GM18907 (cell line): ENCODE measurements around the gene MRPL23.

Experiments
- ATAC-seq: cut with Tn5 transposase; IDR thresholded peaks from one replicate; pipeline ENCODE4 v1.9.1; 2021; ENCODE audit warnings: mild to moderate bottlenecking, moderate library complexity; ENCODE audit not compliant: unreplicated experiment

The MRPL23 gene

DNA sequence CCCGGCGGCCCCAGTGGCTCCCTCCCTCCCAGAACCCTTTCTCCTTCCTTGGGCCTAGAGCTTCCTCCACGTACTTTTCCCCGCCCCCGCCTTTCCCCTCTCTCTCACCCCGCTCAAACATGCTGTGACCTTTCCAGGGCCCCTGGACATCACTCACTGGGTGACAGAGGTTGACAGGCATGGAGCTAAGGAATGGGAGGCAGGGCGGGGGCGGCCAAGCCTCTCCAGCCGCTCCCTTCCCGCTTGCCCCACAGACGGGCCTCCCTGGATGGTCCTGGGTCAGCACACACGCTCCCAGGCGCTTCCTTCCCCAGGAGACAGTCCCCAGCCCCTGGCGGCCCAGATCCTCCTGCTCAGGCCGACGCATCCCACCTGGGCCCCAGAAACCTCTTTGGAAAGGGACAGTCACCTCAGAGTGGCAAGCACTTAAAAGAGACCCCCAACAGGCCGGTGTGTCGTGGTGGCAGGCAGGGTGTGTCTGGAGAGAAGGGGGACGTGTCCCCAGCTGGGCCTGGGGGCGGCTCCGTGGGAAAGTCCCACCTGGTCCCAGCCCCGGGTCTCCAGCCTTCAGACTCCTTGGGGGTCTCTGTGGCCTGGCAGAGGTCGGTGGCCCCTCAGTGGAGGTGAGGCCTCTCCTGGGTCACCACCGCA is 41.7 kb downstream of the MRPL23 start:
- no peak for ATAC-seq

DNA sequence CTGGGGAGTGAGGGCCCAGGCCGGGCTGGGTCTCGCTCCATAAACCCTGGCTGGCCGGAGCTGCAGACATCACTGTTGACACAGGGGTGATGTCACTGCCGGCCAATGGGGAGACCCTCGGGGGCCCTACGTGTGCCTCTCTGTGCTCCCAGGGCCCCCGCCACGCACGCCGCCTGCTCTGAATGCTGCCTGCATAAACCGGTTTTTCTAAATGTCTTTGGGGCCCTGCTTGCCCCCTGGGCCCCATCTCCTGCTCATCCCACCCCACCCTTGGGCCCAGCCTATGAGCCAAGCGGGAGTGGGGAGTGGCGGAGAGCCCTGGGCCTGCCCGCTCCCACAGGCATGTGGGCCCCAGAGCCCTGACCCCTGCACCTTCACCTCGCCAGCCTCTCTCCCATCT is 42.8 kb downstream of the MRPL23 start:
- no peak for ATAC-seq

DNA sequence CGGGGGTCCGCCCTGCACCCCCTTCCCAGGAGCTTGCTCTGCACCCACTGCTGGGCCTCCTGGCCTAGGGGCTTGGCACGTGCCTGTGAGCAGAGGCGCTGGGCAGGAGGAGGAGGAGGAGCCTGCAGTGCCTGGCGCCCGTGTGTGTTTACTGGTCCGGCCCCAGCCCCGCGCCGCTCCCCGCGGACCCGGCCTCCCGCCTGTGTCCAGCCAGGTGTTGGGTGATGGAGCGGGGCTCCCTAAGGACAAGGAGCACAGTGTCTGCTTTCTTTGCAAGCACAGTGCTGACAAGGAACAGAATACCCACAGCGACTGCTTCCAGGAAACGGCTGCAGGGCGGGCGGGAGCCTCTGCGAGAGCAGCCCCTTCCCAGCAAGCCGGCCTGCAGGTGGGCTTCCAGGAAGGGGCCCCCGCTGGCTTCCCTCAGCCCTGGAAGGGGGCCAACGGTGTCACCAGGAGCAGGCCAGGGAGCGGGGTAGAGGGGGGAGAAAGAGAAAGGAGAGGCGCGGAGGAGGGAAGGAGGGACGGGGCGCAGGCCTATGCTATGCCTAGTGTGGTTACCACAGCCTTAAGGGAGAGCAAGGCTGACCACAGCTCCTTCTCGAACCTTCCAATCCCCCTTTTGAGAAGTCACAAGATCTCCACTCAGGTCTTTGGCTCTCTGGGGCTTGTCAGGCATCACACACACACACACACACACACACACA is 43.9 kb downstream of the MRPL23 start:
- no peak for ATAC-seq

DNA sequence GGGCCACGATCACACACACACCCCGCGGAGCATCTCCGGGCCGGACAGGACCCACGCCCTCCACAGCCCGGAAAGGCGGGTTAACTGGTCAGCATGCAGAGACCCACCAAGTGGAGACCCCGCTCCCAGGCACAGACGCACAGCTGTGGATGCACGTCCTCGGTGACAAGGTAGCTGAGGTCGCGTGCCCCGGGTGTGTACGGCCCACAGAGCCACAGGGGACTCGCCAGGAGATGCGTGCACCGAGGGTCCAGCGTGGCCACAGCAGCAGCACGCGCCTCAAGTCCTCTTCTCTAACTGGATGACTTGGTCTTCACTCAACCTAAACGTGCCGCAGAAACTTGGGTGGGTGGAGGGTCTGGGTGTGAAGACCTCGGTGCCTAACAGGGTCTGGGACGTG is 45.0 kb downstream of the MRPL23 start:
- ATAC-seq = no peak

DNA sequence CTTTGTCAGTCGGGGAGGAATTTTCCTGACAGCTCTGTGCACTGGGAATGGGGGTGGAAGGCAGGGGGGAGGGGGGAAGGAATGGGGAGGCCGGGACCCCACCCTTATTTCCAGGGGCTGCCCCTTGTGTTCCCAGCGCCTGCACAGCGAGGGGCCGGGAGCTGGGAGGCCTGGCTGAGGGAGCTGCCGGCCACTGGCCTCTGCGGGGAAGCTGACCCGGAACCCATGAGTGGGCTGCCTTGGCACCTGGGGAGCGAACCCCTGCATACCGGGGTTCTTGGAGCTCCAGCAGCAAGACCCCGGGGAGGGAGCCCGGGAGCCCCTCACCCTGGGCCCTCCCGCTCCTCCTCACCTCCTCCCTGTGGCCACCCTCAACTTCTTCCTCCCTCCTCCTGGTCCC is 47.0 kb downstream of the MRPL23 start:
- no peak for ATAC-seq

DNA sequence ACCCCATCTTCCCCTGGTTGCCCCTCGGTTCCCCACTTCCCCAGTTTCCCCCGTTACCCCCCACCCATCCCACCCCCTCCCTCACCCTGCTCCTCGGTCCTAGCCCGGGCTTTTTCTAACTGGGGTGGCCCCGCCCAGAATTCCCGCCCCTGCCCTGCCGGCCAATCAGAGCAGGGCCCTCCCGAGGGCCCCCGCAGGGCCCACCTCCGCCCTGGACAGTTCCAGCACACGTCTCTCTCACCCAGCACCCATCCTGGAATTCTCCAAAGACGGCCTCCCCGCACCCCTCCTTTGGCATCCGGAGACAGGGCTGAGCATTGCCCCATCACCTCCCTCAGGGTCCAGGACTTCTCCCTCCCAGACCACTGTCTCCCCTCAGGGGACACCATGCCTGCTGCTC is 50.6 kb downstream of the MRPL23 start, which contains the start of gene H19:
Gene H19, minus strand, starts transcription at position 88 of the 400 bp plus-strand sequence.
- ATAC-seq = no peak

DNA sequence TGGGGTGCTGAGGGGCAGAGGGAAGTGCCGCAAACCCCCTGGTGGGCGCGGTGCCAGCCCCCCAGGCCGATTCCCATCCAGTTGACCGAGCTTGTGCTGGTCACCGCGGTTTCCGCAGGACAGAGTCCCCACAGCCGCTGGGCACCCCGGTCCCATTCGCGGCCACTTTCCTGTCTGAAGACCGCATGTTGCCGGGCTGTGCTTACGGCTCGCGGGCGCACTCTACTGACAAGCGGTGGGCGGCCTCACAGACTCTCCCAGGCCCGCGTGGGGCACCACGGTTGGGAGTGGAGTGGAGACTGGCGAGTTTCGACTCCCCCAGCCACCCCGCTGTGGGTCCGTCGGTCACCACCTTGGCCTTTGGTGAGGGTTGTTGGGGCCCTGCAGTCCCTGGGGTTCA is 51.2 kb downstream of the MRPL23 start:
- ATAC-seq = no peak

DNA sequence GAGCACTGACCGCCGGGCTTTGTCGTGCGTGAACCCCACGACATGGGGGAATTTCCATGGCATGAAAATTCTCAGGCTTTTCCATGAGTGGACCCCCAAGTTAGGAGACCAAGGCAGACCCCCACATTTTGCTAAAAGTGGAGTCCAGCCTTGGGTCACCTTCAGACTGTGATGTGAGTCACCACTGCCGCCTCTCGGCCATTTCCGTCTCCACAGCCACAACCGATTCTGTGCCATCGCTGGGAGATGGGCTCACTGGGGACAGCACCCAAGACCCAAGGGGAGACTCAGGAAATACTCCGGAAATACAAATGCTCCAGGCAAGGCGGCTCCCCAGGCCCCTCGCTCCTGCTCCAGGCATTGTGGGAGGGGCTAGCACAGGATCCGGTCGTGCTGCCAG is 51.7 kb downstream of the MRPL23 start:
- ATAC-seq = no peak

DNA sequence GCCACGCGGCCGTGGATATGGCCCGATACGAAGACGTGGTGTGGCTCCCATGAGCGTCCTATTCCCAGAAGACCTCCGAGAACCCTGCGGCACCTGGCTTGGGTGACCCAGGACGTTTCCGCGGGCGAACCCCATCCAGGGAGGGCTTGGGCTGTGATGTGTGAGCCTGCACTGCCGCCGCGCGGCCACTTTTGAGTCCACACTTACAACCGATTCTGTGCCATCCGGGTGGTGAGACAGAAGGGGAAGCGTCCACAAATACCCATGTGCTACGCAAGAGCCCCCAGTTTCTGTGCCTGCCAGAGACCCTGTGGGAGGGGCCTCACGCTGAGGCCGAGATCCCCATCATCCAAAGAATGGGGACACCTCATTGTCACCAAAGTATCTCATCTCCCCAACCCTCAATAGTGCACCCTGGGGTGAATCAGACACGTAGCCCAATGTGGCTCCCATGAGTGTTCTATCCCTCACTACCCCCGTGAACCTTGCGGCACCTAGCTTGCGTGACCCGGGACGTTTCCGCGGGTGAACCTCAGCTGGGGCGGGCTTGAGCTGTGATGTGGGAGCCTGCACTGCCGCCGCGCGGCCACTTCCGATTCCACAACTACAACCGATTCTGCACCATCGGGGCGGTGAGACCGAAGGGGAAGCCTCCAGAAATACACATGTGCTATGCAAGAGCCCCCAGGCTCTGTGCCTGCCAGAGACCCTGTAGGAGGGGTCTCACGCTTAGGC is 55.1 kb downstream of the MRPL23 start:
- no peak for ATAC-seq

DNA sequence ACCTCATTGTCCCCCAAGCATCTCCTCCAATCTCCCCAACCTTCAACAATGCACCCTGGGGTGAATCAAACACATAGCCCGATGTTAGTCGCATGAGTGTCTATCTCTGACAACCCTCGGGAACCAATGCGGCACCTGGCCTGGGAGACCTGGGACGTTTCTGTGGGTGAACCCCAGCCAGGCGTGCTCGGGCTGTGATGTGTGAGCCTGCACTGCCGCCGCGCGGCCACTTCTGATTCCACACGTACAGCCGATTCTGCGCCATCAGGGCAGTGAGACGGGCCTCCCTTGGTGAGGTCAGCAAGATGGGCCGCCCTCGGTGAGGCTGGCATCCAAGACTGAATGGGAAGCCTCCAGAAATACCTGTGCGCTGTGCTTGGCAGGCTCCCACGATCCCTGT is 55.7 kb downstream of the MRPL23 start:
- no peak for ATAC-seq

DNA sequence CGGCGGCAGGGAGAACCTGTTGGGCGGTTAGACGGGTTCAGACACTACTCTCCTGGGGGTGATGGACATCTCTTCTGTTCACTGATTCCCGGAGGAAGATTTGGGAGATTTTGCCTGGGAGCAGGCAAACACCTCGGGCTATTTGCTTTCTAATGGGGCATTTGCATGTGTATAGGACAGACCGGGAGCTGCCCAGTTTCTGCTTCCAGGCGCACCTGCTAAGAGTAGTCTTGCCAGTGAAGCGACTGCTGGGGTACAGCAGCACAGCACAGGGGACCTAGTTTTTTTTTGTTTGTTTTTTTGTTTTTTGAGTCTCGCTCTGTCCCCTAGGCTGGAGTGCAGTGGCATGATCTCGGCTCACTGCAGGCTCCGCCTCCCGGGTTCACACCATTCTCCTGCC is 57.3 kb downstream of the MRPL23 start:
- no peak for ATAC-seq
